Muscle layer of colon (tissue), 2 donors: Measurements from ENCODE around the gene SORBS1.

Experiments used
- H3K27ac ChIP-seq: one replicate; pipeline ENCODE4 v1.7.0; 2013; ENCODE audit warnings: low read depth, mild to moderate bottlenecking, low read length, moderate library complexity
- H3K27me3 ChIP-seq, 2 donors: one replicate each; pipeline ENCODE4 v1.7.0; 2013; ENCODE audit warnings: low read length in 2 of 2, mild to moderate bottlenecking in 2 of 2; ENCODE audit not compliant: insufficient read depth in 2 of 2, control insufficient read depth in 1 of 2
- H3K36me3 ChIP-seq: one replicate; pipeline ENCODE4 v1.7.0; 2013; ENCODE audit warnings: mild to moderate bottlenecking, low read length; ENCODE audit not compliant: insufficient read depth
- H3K4me1 ChIP-seq: one replicate; pipeline ENCODE4 v1.7.0; 2013; ENCODE audit warnings: mild to moderate bottlenecking, low read length; ENCODE audit not compliant: insufficient read depth
- H3K4me3 ChIP-seq, 2 donors: one replicate each; pipeline ENCODE4 v1.7.0; 2013; ENCODE audit warnings: low read length in 2 of 2, low read depth in 1 of 2, mild to moderate bottlenecking in 1 of 2, moderate library complexity in 1 of 2
- H3K9ac ChIP-seq: one replicate; pipeline ENCODE4 v1.7.0; 2013; ENCODE audit warnings: low read length
- H3K9me3 ChIP-seq: one replicate; pipeline ENCODE4 v1.7.0; 2013; ENCODE audit warnings: mild to moderate bottlenecking, low read length
- donor health status: abdominal sarcoma.
- donor health status: Adenocarcinoma of cecum.

The SORBS1 gene

GRCh38 chr10:95440038-95440725 is 121.0 kb downstream of the SORBS1 start:
- Histone ChIP-seq H3K4me1 (peaks cover 83% of the 10 kb centered on the region), H3K4me3 (no peak overlapping the region), H3K36me3 (peaks cover 25% of the 10 kb centered on the region), H3K27me3 (no peaks in the 10 kb centered on the region), H3K27ac (peak overlapping the region; percentile 62), H3K9ac (peak overlapping the region; percentile 20), H3K9me3 (no peaks in the 10 kb centered on the region)

- Histone ChIP-seq H3K27ac (peak overlapping the region; percentile 69), H3K9ac (no peak overlapping the region), H3K4me3 (no peak overlapping the region), H3K27me3 (no peaks in the 10 kb centered on the region), H3K9me3 (no peaks in the 10 kb centered on the region), H3K4me1 (peaks cover 86% of the 10 kb centered on the region), H3K36me3 (peaks cover 32% of the 10 kb centered on the region)
Observed at GRCh38 chr10:95438781-95439180, 122.4 kb downstream of the SORBS1 start.

GRCh38 chr10:95437669-95438068 is 123.5 kb downstream of the SORBS1 start:
- H3K36me3 ChIP-seq = peaks cover 32% of the 10 kb centered on the region
- peak overlapping the region; percentile 69 for H3K27ac ChIP-seq
- no peak overlapping the region for H3K9ac ChIP-seq
- H3K9me3 ChIP-seq = no peaks in the 10 kb centered on the region
- H3K27me3 ChIP-seq = no peaks in the 10 kb centered on the region
- no peak overlapping the region for H3K4me3 ChIP-seq
- peaks cover 91% of the 10 kb centered on the region for H3K4me1 ChIP-seq

- H3K36me3 ChIP-seq = peaks cover 46% of the 10 kb centered on the region
- peaks cover 91% of the 10 kb centered on the region for H3K4me1 ChIP-seq
- no peaks in the 10 kb centered on the region for H3K27me3 ChIP-seq
- no peak overlapping the region for H3K9ac ChIP-seq
- no peaks in the 10 kb centered on the region for H3K9me3 ChIP-seq
- H3K27ac ChIP-seq = peak overlapping the region; percentile 77
- H3K4me3 ChIP-seq = no peak overlapping the region
Observed at GRCh38 chr10:95435548-95436279, 125.5 kb downstream of the SORBS1 start.

- H3K36me3 ChIP-seq = peaks cover 53% of the 10 kb centered on the region
- H3K9me3 ChIP-seq = no peaks in the 10 kb centered on the region
- no peaks in the 10 kb centered on the region for H3K27me3 ChIP-seq
- H3K4me3 ChIP-seq = no peak overlapping the region
- no peak overlapping the region for H3K9ac ChIP-seq
- H3K4me1 ChIP-seq = peaks cover 83% of the 10 kb centered on the region
- peak overlapping the region; percentile 77 for H3K27ac ChIP-seq
Observed at GRCh38 chr10:95434583-95434982, 126.6 kb downstream of the SORBS1 start.

GRCh38 chr10:95431900-95432342 is 129.2 kb downstream of the SORBS1 start:
- Histone ChIP-seq H3K4me1 (peaks cover 78% of the 10 kb centered on the region), H3K9me3 (no peaks in the 10 kb centered on the region), H3K27ac (peak overlapping the region; percentile 62), H3K4me3 (no peak overlapping the region), H3K27me3 (no peaks in the 10 kb centered on the region), H3K9ac (no peak overlapping the region), H3K36me3 (peaks cover 63% of the 10 kb centered on the region)

GRCh38 chr10:95430231-95430951 is 130.8 kb downstream of the SORBS1 start:
- peaks cover 76% of the 10 kb centered on the region for H3K4me1 ChIP-seq
- H3K4me3 ChIP-seq = no peak overlapping the region
- H3K9ac ChIP-seq = no peak overlapping the region
- peaks cover 62% of the 10 kb centered on the region for H3K36me3 ChIP-seq
- H3K9me3 ChIP-seq = no peaks in the 10 kb centered on the region
- H3K27me3 ChIP-seq = no peaks in the 10 kb centered on the region
- peak overlapping the region; percentile 70 for H3K27ac ChIP-seq

- peaks cover 55% of the 10 kb centered on the region for H3K36me3 ChIP-seq
Observed at GRCh38 chr10:95429639-95430038, 131.5 kb downstream of the SORBS1 start.

GRCh38 chr10:95428701-95429100 is 132.5 kb downstream of the SORBS1 start:
- no peak overlapping the region for H3K4me3 ChIP-seq
- peaks cover 60% of the 10 kb centered on the region for H3K36me3 ChIP-seq
- no peaks in the 10 kb centered on the region for H3K9me3 ChIP-seq
- no peaks in the 10 kb centered on the region for H3K27me3 ChIP-seq
- peak overlapping the region; percentile 67 for H3K27ac ChIP-seq
- H3K9ac ChIP-seq = no peak overlapping the region
- peaks cover 66% of the 10 kb centered on the region for H3K4me1 ChIP-seq

More at GRCh38 chr10:95429639-95430038, 131.5 kb downstream of the SORBS1 start:
- Histone ChIP-seq H3K9ac (no peak overlapping the region), H3K27ac (peak overlapping the region; percentile 45), H3K9me3 (no peaks in the 10 kb centered on the region), H3K27me3 (no peaks in the 10 kb centered on the region), H3K4me3 (no peak overlapping the region), H3K4me1 (peaks cover 69% of the 10 kb centered on the region)

GRCh38 chr10:95426482-95426881 is 134.7 kb downstream of the SORBS1 start:
- H3K27me3 ChIP-seq = no peaks in the 10 kb centered on the region
- no peak overlapping the region for H3K9ac ChIP-seq
- peaks cover 72% of the 10 kb centered on the region for H3K36me3 ChIP-seq
- peaks cover 68% of the 10 kb centered on the region for H3K4me1 ChIP-seq
- H3K4me3 ChIP-seq = no peak overlapping the region
- H3K27ac ChIP-seq = peak overlapping the region; percentile 10
- no peaks in the 10 kb centered on the region for H3K9me3 ChIP-seq
